SK-N-SH (cell line): ENCODE data around the gene FAM20A. TPM values are rescaled to one million over a fixed set of nuclear protein-coding genes. Genes with fewer than 3 reads are reported as not detected.

Source experiments
- CTCF ChIA-PET: fragments of 300-600, 350-600 bp; formaldehyde crosslinking; extraction: SDS; loops from one replicate; lab custom pipeline; 2021; lab: Yijun Ruan, JAX
- POLR2A ChIA-PET: fragments of 350-600 bp; sonication (Branson Sonifier 250); formaldehyde crosslinking; extraction: SDS; loops from one replicate; lab custom pipeline; 2020; ENCODE audit warnings: antibody characterized with exemption, inconsistent platforms; lab: Yijun Ruan, JAX
- DNase-seq: peaks from one replicate; pipeline ENCODE4 v3.0.0; 2012
- H2AFZ ChIP-seq: fragments of 200-600 bp; sonication (generic); 2 replicates; pipeline ENCODE4 v1.8.1; 2016; ENCODE audit warnings: antibody characterized with exemption, mild to moderate bottlenecking, low read depth
- H3F3A ChIP-seq: fragments of 200-600 bp; sonication (generic); replicated peaks from 2 replicates; pipeline ENCODE3; 2016; ENCODE audit warnings: antibody characterized with exemption, mild to moderate bottlenecking; ENCODE audit not compliant: insufficient read depth
- H3K27ac ChIP-seq, 2 experiments: fragments of 200-500 bp in 1 of 2; fragments of 200-600 bp in 1 of 2; sonication (Bioruptor generic) in 1 of 2; sonication (generic), shearing (Covaris generic) in 1 of 2; 2 replicates each; pipeline versions ENCODE4 v1.5.1 to v1.6.1; 2014 to 2016; ENCODE audit warnings: low read depth in 2 of 2, inconsistent platforms in 1 of 2, low read length in 1 of 2, mild to moderate bottlenecking in 1 of 2, mixed read lengths in 1 of 2
- H3K27me3 ChIP-seq: fragments of 200-600 bp; sonication (generic), shearing (Covaris generic); 2 replicates; pipeline ENCODE4 v1.6.1; 2016; ENCODE audit warnings: mixed run types; ENCODE audit not compliant: insufficient read depth
- H3K36me3 ChIP-seq, 2 experiments: fragments of 200-500 bp in 1 of 2; fragments of 200-600 bp in 1 of 2; sonication (Bioruptor generic) in 1 of 2; sonication (generic) in 1 of 2; replicated peaks in 1 of 2; 2 replicates each; pipeline versions ENCODE3 to v1.5.1; 2014 to 2016; ENCODE audit warnings: low read length in 1 of 2, mild to moderate bottlenecking in 1 of 2; ENCODE audit not compliant: insufficient read depth in 2 of 2, control insufficient read depth in 1 of 2
- H3K4me1 ChIP-seq, 2 experiments: fragments of 200-500 bp in 1 of 2; fragments of 200-600 bp in 1 of 2; sonication (Bioruptor generic) in 1 of 2; sonication (generic), shearing (Covaris generic) in 1 of 2; 2 replicates each; pipeline versions ENCODE4 v1.5.1 to v1.6.1; 2014 to 2016; ENCODE audit warnings: low read depth in 1 of 2, low read length in 1 of 2, mixed run types in 1 of 2; ENCODE audit not compliant: insufficient read depth in 2 of 2, control insufficient read depth in 1 of 2
- H3K4me2 ChIP-seq: fragments of 200-600 bp; sonication (generic), shearing (Covaris generic); 2 replicates; pipeline ENCODE4 v1.6.1; 2017; ENCODE audit warnings: mixed run types
- H3K4me3 ChIP-seq, 2 experiments: fragments of 200-500 bp in 1 of 2; fragments of 200-600 bp in 1 of 2; sonication (Bioruptor generic) in 1 of 2; sonication (generic), shearing (Covaris generic) in 1 of 2; 2 replicates each; pipeline versions ENCODE4 v1.5.1 to v1.8.1; 2014 to 2016; ENCODE audit warnings: low read depth in 2 of 2, inconsistent platforms in 1 of 2, low read length in 1 of 2, mild to moderate bottlenecking in 1 of 2, mixed read lengths in 1 of 2, moderate library complexity in 1 of 2
- H3K79me2 ChIP-seq: fragments of 200-600 bp; sonication (generic); 2 replicates; pipeline ENCODE4 v1.8.1; 2017; ENCODE audit warnings: mild to moderate bottlenecking; ENCODE audit not compliant: insufficient read depth
- H3K9ac ChIP-seq: fragments of 200-600 bp; sonication (generic); 2 replicates; pipeline ENCODE4 v1.6.1; 2017; ENCODE audit warnings: mixed run types
- H3K9me2 ChIP-seq: fragments of 200-600 bp; sonication (generic); 2 replicates; pipeline ENCODE4 v1.6.1; 2017; ENCODE audit warnings: mixed run types
- H3K9me3 ChIP-seq: fragments of 200-600 bp; sonication (generic); 2 replicates; pipeline ENCODE4 v1.6.1; 2017; ENCODE audit warnings: mixed run types, mild to moderate bottlenecking, moderate library complexity
- H4K20me1 ChIP-seq: fragments of 200-600 bp; sonication (generic); 2 replicates; pipeline ENCODE4 v1.6.1; 2017; ENCODE audit warnings: mild to moderate bottlenecking, mixed run types; ENCODE audit not compliant: insufficient read depth
- CHD2 ChIP-seq: fragments of 150-350 bp; IDR thresholded peaks from 2 replicates; pipeline ENCODE4 v1.6.1; 2018; ENCODE audit warnings: low read length; ENCODE audit not compliant: partially characterized antibody
- EP300 ChIP-seq, 2 experiments: IDR thresholded peaks; 2 replicates each; pipeline versions ENCODE4 v1.4.0 to v1.6.1; 2012; ENCODE audit warnings: borderline replicate concordance in 1 of 2, low read depth in 1 of 2, low read length in 1 of 2
- EZH2phosphoT487 ChIP-seq: fragments of 200-600 bp; sonication (generic); IDR thresholded peaks from 2 replicates; pipeline ENCODE4 v1.6.1; 2017; ENCODE audit warnings: low read depth, mixed run types, mild to moderate bottlenecking, antibody characterized with exemption, moderate library complexity, borderline replicate concordance
- FOXM1 ChIP-seq: IDR thresholded peaks from 2 replicates; pipeline ENCODE4 v1.4.0; 2012; ENCODE audit warnings: low read depth, mild to moderate bottlenecking
- GATA2 ChIP-seq: sonication (generic); formaldehyde crosslinking; IDR thresholded peaks from 2 replicates; pipeline ENCODE4 v1.5.0; 2020; ENCODE audit warnings: mild to moderate bottlenecking, missing genetic modification reagents
- JUND ChIP-seq: IDR thresholded peaks from 2 replicates; pipeline ENCODE4 v1.4.0; 2012
- MEF2A ChIP-seq: IDR thresholded peaks from 2 replicates; pipeline ENCODE4 v1.4.0; 2012; ENCODE audit warnings: low read depth, borderline replicate concordance
- NFIC ChIP-seq: IDR thresholded peaks from 2 replicates; pipeline ENCODE4 v1.4.0; 2012; ENCODE audit warnings: borderline replicate concordance
- RAD21 ChIP-seq: IDR thresholded peaks from 2 replicates; pipeline ENCODE4 v1.6.1; 2012; ENCODE audit warnings: mild to moderate bottlenecking, low read length
- RXRA ChIP-seq: IDR thresholded peaks from 2 replicates; pipeline ENCODE4 v1.4.0; 2012; ENCODE audit warnings: low read depth, mild to moderate bottlenecking, borderline replicate concordance
- SIN3A ChIP-seq: IDR thresholded peaks from 2 replicates; pipeline ENCODE4 v1.6.1; 2012; ENCODE audit warnings: low read depth, mild to moderate bottlenecking, low read length, moderate library complexity, borderline replicate concordance
- TAF1 ChIP-seq: IDR thresholded peaks from 2 replicates; pipeline ENCODE4 v1.6.1; 2012; ENCODE audit warnings: low read depth, mild to moderate bottlenecking, low read length, moderate library complexity, borderline replicate concordance
- WGBS: methylation state at CpG from one replicate; pipeline ENCODE4 v1.1.6; 2017; ENCODE audit warnings: low lambda C conversion rate; 5-methylcytosine and 5-hydroxymethylcytosine counted together
- polyA plus RNA-seq, 3 experiments: library from polyadenylated mRNA; depleted of rRNA; stranded (reverse); fragments of >200 nt; gene quantifications; 2 replicates each; pipeline ENCODE4 v1.2.3, GENCODE V29; 2012
- TF ChIP-seq, protein P1 (sequence below): IDR thresholded peaks from 2 replicates; pipeline ENCODE4 v1.4.0; 2012; ENCODE audit warnings: low read depth
- TF ChIP-seq, protein P2 (sequence below): fragments of 150-350 bp; IDR thresholded peaks from 2 replicates; pipeline ENCODE4 v1.6.1; 2017; ENCODE audit warnings: antibody characterized with exemption, low read length, low read depth, borderline replicate concordance
- TF ChIP-seq, protein P3 (sequence below): IDR thresholded peaks from 2 replicates; pipeline ENCODE4 v1.4.0; 2012; ENCODE audit warnings: low read depth, borderline replicate concordance
- TF ChIP-seq, protein P4 (sequence below): fragments of 200-600 bp; sonication (generic); IDR thresholded peaks from 2 replicates; pipeline ENCODE4 v1.6.1; 2017; ENCODE audit warnings: antibody characterized with exemption, mild to moderate bottlenecking, moderate library complexity
- TF ChIP-seq, protein P5 (sequence below): IDR thresholded peaks from 2 replicates; pipeline ENCODE4; 2012

Gene FAM20A
- polyA plus RNA-seq, 1 of the 3 experiments (the other 2 are of a cell fraction) = not detected

DNA sequence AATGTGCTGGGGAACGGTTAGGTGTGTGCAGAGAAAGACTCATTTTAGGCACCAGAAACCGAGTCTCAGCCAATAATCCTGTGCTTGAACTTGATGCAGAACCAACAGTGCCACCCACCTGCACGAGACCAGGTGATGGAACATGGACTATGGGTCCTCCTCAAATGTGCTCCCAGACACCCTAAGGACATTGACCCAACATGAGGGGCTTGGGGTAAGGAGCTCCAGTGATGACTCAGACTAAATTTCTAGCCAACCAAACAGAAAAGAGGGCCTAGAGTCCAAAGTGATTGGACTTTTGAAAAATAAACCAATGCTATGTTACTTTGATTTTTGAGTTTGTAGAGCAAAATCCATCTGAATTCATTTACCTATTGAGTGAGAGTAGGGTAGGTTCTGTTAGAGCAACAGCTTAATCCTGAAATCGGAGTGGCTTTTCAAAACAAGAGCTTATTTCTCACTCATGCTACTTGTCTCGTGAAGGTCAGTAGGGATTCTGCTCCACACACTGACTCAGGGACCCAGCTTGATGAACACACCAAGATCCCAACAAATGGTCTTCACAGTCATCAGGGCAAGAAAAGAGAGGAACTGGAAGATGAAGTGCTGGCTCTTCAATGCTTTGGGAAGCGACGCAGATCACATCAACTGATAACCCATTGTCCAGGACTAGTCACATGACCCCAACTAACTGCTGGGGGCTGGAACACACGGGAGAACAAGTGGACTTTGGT, 21.8 kb downstream of the FAM20A start:
- TF ChIP-seq RAD21 = no peak
- TF ChIP-seq TAF1 = no peak
- TF ChIP-seq, protein P1, sequence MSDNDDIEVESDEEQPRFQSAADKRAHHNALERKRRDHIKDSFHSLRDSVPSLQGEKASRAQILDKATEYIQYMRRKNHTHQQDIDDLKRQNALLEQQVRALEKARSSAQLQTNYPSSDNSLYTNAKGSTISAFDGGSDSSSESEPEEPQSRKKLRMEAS = no peak
- TF ChIP-seq, protein P2, sequence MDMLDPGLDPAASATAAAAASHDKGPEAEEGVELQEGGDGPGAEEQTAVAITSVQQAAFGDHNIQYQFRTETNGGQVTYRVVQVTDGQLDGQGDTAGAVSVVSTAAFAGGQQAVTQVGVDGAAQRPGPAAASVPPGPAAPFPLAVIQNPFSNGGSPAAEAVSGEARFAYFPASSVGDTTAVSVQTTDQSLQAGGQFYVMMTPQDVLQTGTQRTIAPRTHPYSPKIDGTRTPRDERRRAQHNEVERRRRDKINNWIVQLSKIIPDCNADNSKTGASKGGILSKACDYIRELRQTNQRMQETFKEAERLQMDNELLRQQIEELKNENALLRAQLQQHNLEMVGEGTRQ = no peak
- no peak for TF ChIP-seq RXRA
- no peak for TF ChIP-seq JUND
- TF ChIP-seq MEF2A = no peak
- TF ChIP-seq FOXM1 = no peak
- TF ChIP-seq NFIC = no peak
- TF ChIP-seq SIN3A = no peak
- TF ChIP-seq GATA2 = no peak
- TF ChIP-seq, protein P3, sequence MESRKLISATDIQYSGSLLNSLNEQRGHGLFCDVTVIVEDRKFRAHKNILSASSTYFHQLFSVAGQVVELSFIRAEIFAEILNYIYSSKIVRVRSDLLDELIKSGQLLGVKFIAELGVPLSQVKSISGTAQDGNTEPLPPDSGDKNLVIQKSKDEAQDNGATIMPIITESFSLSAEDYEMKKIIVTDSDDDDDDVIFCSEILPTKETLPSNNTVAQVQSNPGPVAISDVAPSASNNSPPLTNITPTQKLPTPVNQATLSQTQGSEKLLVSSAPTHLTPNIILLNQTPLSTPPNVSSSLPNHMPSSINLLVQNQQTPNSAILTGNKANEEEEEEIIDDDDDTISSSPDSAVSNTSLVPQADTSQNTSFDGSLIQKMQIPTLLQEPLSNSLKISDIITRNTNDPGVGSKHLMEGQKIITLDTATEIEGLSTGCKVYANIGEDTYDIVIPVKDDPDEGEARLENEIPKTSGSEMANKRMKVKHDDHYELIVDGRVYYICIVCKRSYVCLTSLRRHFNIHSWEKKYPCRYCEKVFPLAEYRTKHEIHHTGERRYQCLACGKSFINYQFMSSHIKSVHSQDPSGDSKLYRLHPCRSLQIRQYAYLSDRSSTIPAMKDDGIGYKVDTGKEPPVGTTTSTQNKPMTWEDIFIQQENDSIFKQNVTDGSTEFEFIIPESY = no peak
- TF ChIP-seq CHD2 = no peak
- TF ChIP-seq, protein P4, sequence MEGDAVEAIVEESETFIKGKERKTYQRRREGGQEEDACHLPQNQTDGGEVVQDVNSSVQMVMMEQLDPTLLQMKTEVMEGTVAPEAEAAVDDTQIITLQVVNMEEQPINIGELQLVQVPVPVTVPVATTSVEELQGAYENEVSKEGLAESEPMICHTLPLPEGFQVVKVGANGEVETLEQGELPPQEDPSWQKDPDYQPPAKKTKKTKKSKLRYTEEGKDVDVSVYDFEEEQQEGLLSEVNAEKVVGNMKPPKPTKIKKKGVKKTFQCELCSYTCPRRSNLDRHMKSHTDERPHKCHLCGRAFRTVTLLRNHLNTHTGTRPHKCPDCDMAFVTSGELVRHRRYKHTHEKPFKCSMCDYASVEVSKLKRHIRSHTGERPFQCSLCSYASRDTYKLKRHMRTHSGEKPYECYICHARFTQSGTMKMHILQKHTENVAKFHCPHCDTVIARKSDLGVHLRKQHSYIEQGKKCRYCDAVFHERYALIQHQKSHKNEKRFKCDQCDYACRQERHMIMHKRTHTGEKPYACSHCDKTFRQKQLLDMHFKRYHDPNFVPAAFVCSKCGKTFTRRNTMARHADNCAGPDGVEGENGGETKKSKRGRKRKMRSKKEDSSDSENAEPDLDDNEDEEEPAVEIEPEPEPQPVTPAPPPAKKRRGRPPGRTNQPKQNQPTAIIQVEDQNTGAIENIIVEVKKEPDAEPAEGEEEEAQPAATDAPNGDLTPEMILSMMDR = no peak
- TF ChIP-seq EZH2phosphoT487 = no peak
- TF ChIP-seq, protein P5, sequence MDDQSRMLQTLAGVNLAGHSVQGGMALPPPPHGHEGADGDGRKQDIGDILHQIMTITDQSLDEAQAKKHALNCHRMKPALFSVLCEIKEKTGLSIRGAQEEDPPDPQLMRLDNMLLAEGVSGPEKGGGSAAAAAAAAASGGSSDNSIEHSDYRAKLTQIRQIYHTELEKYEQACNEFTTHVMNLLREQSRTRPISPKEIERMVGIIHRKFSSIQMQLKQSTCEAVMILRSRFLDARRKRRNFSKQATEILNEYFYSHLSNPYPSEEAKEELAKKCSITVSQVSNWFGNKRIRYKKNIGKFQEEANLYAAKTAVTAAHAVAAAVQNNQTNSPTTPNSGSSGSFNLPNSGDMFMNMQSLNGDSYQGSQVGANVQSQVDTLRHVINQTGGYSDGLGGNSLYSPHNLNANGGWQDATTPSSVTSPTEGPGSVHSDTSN = no peak
- no peak for TF ChIP-seq EP300 (IDR thresholded peaks at IDR 0.05; ENCODE audit: borderline replicate concordance in 1 of 2, low read depth in 1 of 2, low read length in 1 of 2)
- H3K79me2 ChIP-seq = no peaks in the 10 kb centered on the region
- no peaks in the 10 kb centered on the region for H3K9me3 ChIP-seq
- WGBS = 32% methylated on average over 8 of the region's 8 CpGs
- H3K4me2 ChIP-seq = no peak overlapping the region
- H2AFZ ChIP-seq = no peak overlapping the region
- POLR2A ChIA-PET = no interaction called here
- CTCF ChIA-PET = no interaction called here
- no peak for DNase-seq
- H3K9me2 ChIP-seq = no peaks in the 10 kb centered on the region
- H3K4me1 ChIP-seq = no peaks in the 10 kb centered on the region
- no peaks in the 10 kb centered on the region for H3K27me3 ChIP-seq
- no peaks in the 10 kb centered on the region for H3F3A ChIP-seq
- H4K20me1 ChIP-seq = no peaks in the 10 kb centered on the region
- no peak overlapping the region for H3K27ac ChIP-seq
- H3K9ac ChIP-seq = no peak overlapping the region
- H3K4me3 ChIP-seq = no peak overlapping the region
- no peaks in the 10 kb centered on the region for H3K36me3 ChIP-seq
